PFSK-1 (cell line): ENCODE measurements around the gene HCN1.

Experiments used
- POLR2AphosphoS5 ChIP-seq: IDR thresholded peaks from 2 replicates; pipeline ENCODE4 v1.6.1; 2012; ENCODE audit warnings: low read depth, mild to moderate bottlenecking, control low read depth, low read length, moderate library complexity
- TAF1 ChIP-seq: IDR thresholded peaks from 2 replicates; pipeline ENCODE4 v1.6.1; 2012; ENCODE audit warnings: low read length, control low read depth, borderline replicate concordance; ENCODE audit not compliant: insufficient read depth

DNA sequence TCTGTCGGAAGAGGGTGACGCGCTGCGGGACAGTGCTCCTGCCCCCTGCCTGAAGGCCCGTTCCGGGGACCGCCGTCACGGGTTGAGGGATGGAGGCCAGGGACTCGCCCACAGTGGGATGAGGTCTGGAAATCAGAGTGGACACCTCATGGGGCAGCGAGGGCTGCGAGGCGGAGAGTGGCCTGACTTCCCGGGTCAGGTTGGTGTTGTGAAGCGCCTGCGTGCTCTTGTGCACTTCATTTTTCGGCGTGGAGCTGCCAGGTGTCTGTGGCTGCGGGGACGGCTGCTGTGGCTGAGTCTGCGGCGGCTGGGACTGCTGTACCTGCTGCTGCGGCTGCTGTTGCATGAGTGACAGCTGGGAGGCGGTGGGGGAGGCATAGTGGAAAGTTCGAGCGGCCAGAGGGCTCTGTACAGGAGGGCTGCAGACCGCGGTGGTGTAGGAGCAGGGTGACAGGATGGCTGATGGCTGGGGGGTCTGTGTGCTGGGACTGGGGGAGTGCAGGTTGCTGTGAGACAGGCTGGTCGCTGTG is 434.1 kb downstream of the HCN1 start:
- TF ChIP-seq POLR2AphosphoS5 (no peak), TAF1 (no peak)
